Gastrocnemius medialis (tissue), 4 donors: Measurements from ENCODE around the gene SATB2.
A peak's percentile ranks its signal among the peaks of the same experiment; 100 is the strongest.

Experiments used
- POLR2A ChIP-seq, 2 donors: fragments of 450-650 bp; IDR thresholded peaks; one replicate each; pipeline ENCODE4 v1.6.1; 2017; ENCODE audit warnings: antibody characterized with exemption in 2 of 2, mild to moderate bottlenecking in 2 of 2, moderate library complexity in 2 of 2
- TF ChIP-seq, protein P1 (sequence below), 5 experiments: fragments of 450-650 bp in 3 of 5; fragments of 200-600 bp in 2 of 5; sonication (generic) in 2 of 5; IDR thresholded peaks in 4 of 5; conservative IDR thresholded peaks in 1 of 5; 1 replicate in 4 of 5; 2 replicates in 1 of 5; pipeline ENCODE4 v1.5.1; 2016 to 2019; ENCODE audit warnings: antibody characterized with exemption in 5 of 5, mild to moderate bottlenecking in 3 of 5, moderate library complexity in 3 of 5

DNA sequence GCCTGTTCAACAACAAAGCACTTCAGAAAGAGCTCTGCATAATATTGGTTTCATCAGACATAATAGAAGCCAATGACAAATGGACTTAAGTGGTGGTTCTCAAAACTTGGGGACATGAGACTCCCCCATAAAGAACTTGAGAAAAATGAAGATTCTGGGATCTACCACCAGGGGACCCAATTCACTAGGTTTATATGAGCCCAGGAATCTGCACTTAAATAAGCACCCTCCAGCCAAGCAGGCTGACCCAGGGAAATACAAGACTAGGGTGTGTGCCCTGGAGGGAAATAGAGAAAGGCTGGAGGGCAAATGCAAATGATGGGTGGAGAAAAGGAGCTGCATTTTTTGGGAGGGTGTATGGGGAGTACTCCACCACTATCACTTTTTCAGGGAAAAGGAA lies 52.5 kb downstream of the SATB2 start:
- TF ChIP-seq, protein P1, sequence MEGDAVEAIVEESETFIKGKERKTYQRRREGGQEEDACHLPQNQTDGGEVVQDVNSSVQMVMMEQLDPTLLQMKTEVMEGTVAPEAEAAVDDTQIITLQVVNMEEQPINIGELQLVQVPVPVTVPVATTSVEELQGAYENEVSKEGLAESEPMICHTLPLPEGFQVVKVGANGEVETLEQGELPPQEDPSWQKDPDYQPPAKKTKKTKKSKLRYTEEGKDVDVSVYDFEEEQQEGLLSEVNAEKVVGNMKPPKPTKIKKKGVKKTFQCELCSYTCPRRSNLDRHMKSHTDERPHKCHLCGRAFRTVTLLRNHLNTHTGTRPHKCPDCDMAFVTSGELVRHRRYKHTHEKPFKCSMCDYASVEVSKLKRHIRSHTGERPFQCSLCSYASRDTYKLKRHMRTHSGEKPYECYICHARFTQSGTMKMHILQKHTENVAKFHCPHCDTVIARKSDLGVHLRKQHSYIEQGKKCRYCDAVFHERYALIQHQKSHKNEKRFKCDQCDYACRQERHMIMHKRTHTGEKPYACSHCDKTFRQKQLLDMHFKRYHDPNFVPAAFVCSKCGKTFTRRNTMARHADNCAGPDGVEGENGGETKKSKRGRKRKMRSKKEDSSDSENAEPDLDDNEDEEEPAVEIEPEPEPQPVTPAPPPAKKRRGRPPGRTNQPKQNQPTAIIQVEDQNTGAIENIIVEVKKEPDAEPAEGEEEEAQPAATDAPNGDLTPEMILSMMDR (IDR thresholded peaks at IDR 0.05 in 4 of 5, conservative IDR thresholded peaks at IDR 0.05 in 1 of 5): peak in 1 of 5 experiments; percentile 17
- no peak for TF ChIP-seq POLR2A (IDR thresholded peaks at IDR 0.05)
